ENCODE data around the gene GTF2H3. TPM values are rescaled to one million over a fixed set of nuclear protein-coding genes. Genes with fewer than 3 reads are reported as not detected.

GTF2H3 gene
- total and polyA plus RNA-seq, 3 donors from 2014 or later, result 25.1 to 36.5 (median 26.4) TPM

- no peaks in the 10 kb centered on the region for H3K4me1 ChIP-seq
- H3K27me3 ChIP-seq, result no peaks in the 10 kb centered on the region
- no peaks in the 10 kb centered on the region for H3K9me3 ChIP-seq
- no peaks in the 10 kb centered on the region for H3K36me3 ChIP-seq (ENCODE audit: low read depth, missing control alignments)
- peak; percentile 17 for DNase-seq
- no peak overlapping the region for H3K27ac ChIP-seq
- H3K4me3 ChIP-seq, result no peak overlapping the region
- WGBS, 2 donors, result 66 to 76% methylated on average over 3 of the region's 3 CpGs
- no peak for TF ChIP-seq CTCF (IDR thresholded peaks at IDR 0.05)
- no peak for TF ChIP-seq POLR2A (IDR thresholded peaks at IDR 0.05)
- intact Hi-C loops (cut with DNase I; ENCODE audit: low total_unique reads), result no loop called here
These were observed 72.3 kb downstream of the GTF2H3 start for GRCh38 chr12:123705935-123706334.

- H3K27ac ChIP-seq, result no peak overlapping the region
- WGBS, 2 donors, result 87 to 94% methylated on average over 4 of the region's 4 CpGs
- TF ChIP-seq CTCF (IDR thresholded peaks at IDR 0.05) (no peak), POLR2A (IDR thresholded peaks at IDR 0.05) (no peak)
These were observed 73.8 kb downstream of the GTF2H3 start for GRCh38 chr12:123707466-123707865.

More at GRCh38 chr12:123707466-123707865, 73.8 kb downstream of the GTF2H3 start:
- H3K4me1 ChIP-seq, result no peaks in the 10 kb centered on the region
- intact Hi-C loops (cut with DNase I; ENCODE audit: low total_unique reads), result no loop called here
- H3K27me3 ChIP-seq, result no peaks in the 10 kb centered on the region
- H3K9me3 ChIP-seq, result no peaks in the 10 kb centered on the region
- H3K36me3 ChIP-seq (ENCODE audit: low read depth, missing control alignments), result no peaks in the 10 kb centered on the region
- no peak for DNase-seq
- H3K4me3 ChIP-seq, result no peak overlapping the region

Small RNAs within 50 kb of the gene (small RNA-seq; reads per million reads assigned to genes)
- gene SNORA9B, result 0 to 1.9 reads per million in 2 donors

Other genes starting within 250 kb of the GTF2H3 start
- 10 to 100 TPM; 25.3 to 28.3 TPM for gene KMT5A, start 249.7 kb upstream of the GTF2H3 start, total RNA-seq
- gene KMT5A, start 249.7 kb upstream of the GTF2H3 start, polyA plus RNA-seq (ENCODE audit: insufficient read depth, low read depth, low replicate concordance), result 25.2 TPM
- 1 to 10 TPM; 2.2 to 2.8 TPM for gene RILPL2, start 197.1 kb upstream of the GTF2H3 start, total RNA-seq
- 3.6 TPM for gene RILPL2, start 197.1 kb upstream of the GTF2H3 start, polyA plus RNA-seq (ENCODE audit: insufficient read depth, low read depth, low replicate concordance)
- gene SNRNP35, start 175.7 kb upstream of the GTF2H3 start, total RNA-seq, result 10 to 100 TPM; 16.5 to 31.7 TPM
- 32.0 TPM for gene SNRNP35, start 175.7 kb upstream of the GTF2H3 start, polyA plus RNA-seq (ENCODE audit: insufficient read depth, low read depth, low replicate concordance)
- 10 to 100 TPM; 16.8 to 20.9 TPM for gene RILPL1, start 100.1 kb upstream of the GTF2H3 start, total RNA-seq
- gene RILPL1, start 100.1 kb upstream of the GTF2H3 start, polyA plus RNA-seq (ENCODE audit: insufficient read depth, low read depth, low replicate concordance), result 14.8 TPM
- 100 to 1,000 TPM; 102 to 107 TPM for gene TMED2, start 49.3 kb upstream of the GTF2H3 start, total RNA-seq
- 107 TPM for gene TMED2, start 49.3 kb upstream of the GTF2H3 start, polyA plus RNA-seq (ENCODE audit: insufficient read depth, low read depth, low replicate concordance)
- gene DDX55, start 31.7 kb upstream of the GTF2H3 start, total RNA-seq, result 10 to 100 TPM; 22.2 to 32.6 TPM
- gene DDX55, start 31.7 kb upstream of the GTF2H3 start, polyA plus RNA-seq (ENCODE audit: insufficient read depth, low read depth, low replicate concordance), result 13.4 TPM
- gene EIF2B1, start 143 bp upstream of the GTF2H3 start, total RNA-seq, result 100 to 1,000 TPM; 136 to 138 TPM
- gene EIF2B1, start 143 bp upstream of the GTF2H3 start, polyA plus RNA-seq (ENCODE audit: insufficient read depth, low read depth, low replicate concordance), result 39.2 TPM
- gene TCTN2, start 37.3 kb downstream of the GTF2H3 start, total RNA-seq, result 10 to 100 TPM; 15.1 to 22.7 TPM
- gene TCTN2, start 37.3 kb downstream of the GTF2H3 start, polyA plus RNA-seq (ENCODE audit: insufficient read depth, low read depth, low replicate concordance), result 22.7 TPM
- 10 to 100 TPM; 29.4 to 50.8 TPM for gene ATP6V0A2, start 78.5 kb downstream of the GTF2H3 start, total RNA-seq
- gene ATP6V0A2, start 78.5 kb downstream of the GTF2H3 start, polyA plus RNA-seq (ENCODE audit: insufficient read depth, low read depth, low replicate concordance), result 24.9 TPM
- 10 to 100 TPM; 15.4 to 29.3 TPM for gene DNAH10, start 128.5 kb downstream of the GTF2H3 start, total RNA-seq
- 24.3 TPM for gene DNAH10, start 128.5 kb downstream of the GTF2H3 start, polyA plus RNA-seq (ENCODE audit: insufficient read depth, low read depth, low replicate concordance)

Data from testis (tissue), 3 donors.